SK-N-SH treated with all-trans-retinoic acid at 6 μM for 48 hours (cell line): ENCODE results near the gene SSRP1.

Experiments
- ATAC-seq: fragments of 200-7000 bp; cut with Tn5 transposase; 3 replicates; pipeline ENCODE4 v1.9.1; 2020; ENCODE audit warnings: mild to moderate bottlenecking, moderate library complexity
- ARNTL ChIP-seq: fragments of 450-650 bp; formaldehyde crosslinking; IDR thresholded peaks from 2 replicates; pipeline ENCODE4 v1.5.0; 2020; ENCODE audit warnings: low read depth, mild to moderate bottlenecking, moderate library complexity, borderline replicate concordance
- BACH2 ChIP-seq: fragments of 250-450 bp; sonication (Bioruptor Pico); IDR thresholded peaks from 2 replicates; pipeline ENCODE4 v1.9.0; 2021; ENCODE audit warnings: mild to moderate bottlenecking, borderline replicate concordance
- CREB5 ChIP-seq: fragments of 250-450 bp; sonication (Bioruptor Pico); IDR thresholded peaks from 2 replicates; pipeline ENCODE4 v1.5.1; 2020; ENCODE audit warnings: low read depth, mild to moderate bottlenecking, moderate library complexity
- CSDC2 ChIP-seq: fragments of 250-450 bp; sonication (Bioruptor Pico); IDR thresholded peaks from 2 replicates; pipeline ENCODE4 v1.5.0; 2020; ENCODE audit warnings: mild to moderate bottlenecking, moderate library complexity
- CSRNP3 ChIP-seq: fragments of 250-450 bp; sonication (Bioruptor Pico); IDR thresholded peaks from 2 replicates; pipeline ENCODE4 v1.5.1; 2021; ENCODE audit warnings: mild to moderate bottlenecking, moderate library complexity
- ESRRG ChIP-seq: fragments of 250-450 bp; sonication (Bioruptor Pico); IDR thresholded peaks from 2 replicates; pipeline ENCODE4 v1.6.1; 2021; ENCODE audit warnings: mild to moderate bottlenecking
- GLIS3 ChIP-seq: fragments of 250-450 bp; sonication (Bioruptor Pico); IDR thresholded peaks from 2 replicates; pipeline ENCODE4 v1.5.0; 2020; ENCODE audit warnings: mild to moderate bottlenecking, moderate library complexity
- OSR1 ChIP-seq: fragments of 250-450 bp; sonication (Bioruptor Pico); IDR thresholded peaks from 2 replicates; pipeline ENCODE4 v1.8.0; 2022; ENCODE audit warnings: moderate library complexity, mild to moderate bottlenecking, inconsistent platforms
- PATZ1 ChIP-seq: fragments of 250-450 bp; sonication (Bioruptor Pico); IDR thresholded peaks from 2 replicates; pipeline ENCODE4 v1.8.0; 2020; ENCODE audit warnings: mild to moderate bottlenecking, moderate library complexity, borderline replicate concordance
- POU6F1 ChIP-seq: fragments of 250-450 bp; sonication (Bioruptor Pico); IDR thresholded peaks from 2 replicates; pipeline ENCODE4 v1.8.0; 2021; ENCODE audit warnings: low read depth, mild to moderate bottlenecking, moderate library complexity, borderline replicate concordance
- PPARA ChIP-seq: fragments of 250-450 bp; sonication (Bioruptor Pico); IDR thresholded peaks from 2 replicates; pipeline ENCODE4 v1.5.0; 2020; ENCODE audit warnings: mild to moderate bottlenecking, borderline replicate concordance
- RARB ChIP-seq: fragments of 250-450 bp; sonication (Bioruptor Pico); IDR thresholded peaks from 2 replicates; pipeline ENCODE4 v1.8.0; 2021; ENCODE audit warnings: mild to moderate bottlenecking, moderate library complexity
- SNAI2 ChIP-seq: fragments of 250-450 bp; sonication (Bioruptor Pico); IDR thresholded peaks from 2 replicates; pipeline ENCODE4 v1.5.0; 2020; ENCODE audit warnings: mild to moderate bottlenecking, moderate library complexity
- TCF4 ChIP-seq: fragments of 250-450 bp; sonication (Bioruptor Pico); IDR thresholded peaks from 2 replicates; pipeline ENCODE4 v1.8.0; 2021; ENCODE audit warnings: mild to moderate bottlenecking, moderate library complexity, borderline replicate concordance
- TOX ChIP-seq: fragments of 250-450 bp; sonication (Bioruptor Pico); IDR thresholded peaks from 2 replicates; pipeline ENCODE4 v1.8.0; 2021; ENCODE audit warnings: mild to moderate bottlenecking, moderate library complexity, borderline replicate concordance
- ZC3H10 ChIP-seq: fragments of 250-450 bp; sonication (Bioruptor Pico); IDR thresholded peaks from 2 replicates; pipeline ENCODE4 v1.5.1; 2021; ENCODE audit warnings: mild to moderate bottlenecking, moderate library complexity
- ZFP3 ChIP-seq: fragments of 250-450 bp; sonication (Bioruptor Pico); IDR thresholded peaks from 2 replicates; pipeline ENCODE4 v1.5.0; 2020; ENCODE audit warnings: mild to moderate bottlenecking, moderate library complexity
- ZFP30 ChIP-seq: fragments of 450-650 bp; formaldehyde crosslinking; IDR thresholded peaks from 2 replicates; pipeline ENCODE4 v1.5.0; 2022; ENCODE audit warnings: mild to moderate bottlenecking, moderate library complexity
- ZNF565 ChIP-seq: fragments of 450-650 bp; formaldehyde crosslinking; conservative IDR thresholded peaks from 2 replicates; pipeline ENCODE4 v1.5.0; 2020; ENCODE audit warnings: low read depth, mild to moderate bottlenecking, moderate library complexity
- ZNF70 ChIP-seq: fragments of 450-650 bp; formaldehyde crosslinking; IDR thresholded peaks from 2 replicates; pipeline ENCODE4 v1.5.0; 2020; ENCODE audit warnings: mild to moderate bottlenecking, moderate library complexity
- ZNF8 ChIP-seq: fragments of 450-650 bp; formaldehyde crosslinking; IDR thresholded peaks from 2 replicates; pipeline ENCODE4 v1.5.0; 2020; ENCODE audit warnings: mild to moderate bottlenecking, moderate library complexity

SSRP1 gene

GRCh38 chr11:57276971-57277675, 58.6 kb downstream of the SSRP1 start:
- no peak for ATAC-seq
- TF ChIP-seq SNAI2 (CRISPR knock-in tag): no peak
- TF ChIP-seq ZNF565 (CRISPR knock-in tag): no peak
- TF ChIP-seq ZFP30 (CRISPR knock-in tag): no peak
- no peak for TF ChIP-seq CSDC2 (CRISPR knock-in tag)
- TF ChIP-seq TCF4 (CRISPR knock-in tag): no peak
- no peak for TF ChIP-seq ESRRG (CRISPR knock-in tag)
- TF ChIP-seq ZC3H10 (CRISPR knock-in tag): no peak
- TF ChIP-seq CSRNP3: no peak
- no peak for TF ChIP-seq ZNF8 (CRISPR knock-in tag)
- TF ChIP-seq BACH2 (CRISPR knock-in tag): no peak
- TF ChIP-seq ZFP3 (CRISPR knock-in tag): no peak
- no peak for TF ChIP-seq RARB (CRISPR knock-in tag)
- TF ChIP-seq GLIS3 (CRISPR knock-in tag): no peak
- no peak for TF ChIP-seq POU6F1
- no peak for TF ChIP-seq ARNTL
- no peak for TF ChIP-seq TOX (CRISPR knock-in tag)
- no peak for TF ChIP-seq OSR1
- TF ChIP-seq PATZ1 (CRISPR knock-in tag): no peak
- TF ChIP-seq PPARA (CRISPR knock-in tag): no peak
- no peak for TF ChIP-seq CREB5 (CRISPR knock-in tag)

- no peak for ATAC-seq
- TF ChIP-seq OSR1 (no peak), ESRRG (CRISPR knock-in tag) (no peak), ZNF70 (CRISPR knock-in tag) (no peak), CREB5 (CRISPR knock-in tag) (no peak), ZNF565 (CRISPR knock-in tag) (no peak), ARNTL (no peak), CSRNP3 (no peak), GLIS3 (CRISPR knock-in tag) (no peak), RARB (CRISPR knock-in tag) (no peak), ZC3H10 (CRISPR knock-in tag) (no peak), PPARA (CRISPR knock-in tag) (no peak)
These were observed 59.3 kb downstream of the SSRP1 start for GRCh38 chr11:57276169-57276970.
